ENCODE results near the gene ZBBX. TPM values are rescaled to one million over a fixed set of nuclear protein-coding genes. Genes with fewer than 3 reads are reported as not detected.

Gene ZBBX
- total RNA-seq, 1 experiment from 2014 or later = not detected

- H4K20me1 ChIP-seq (ENCODE audit: low read length) = no peaks in the 10 kb centered on the region
- DNase-seq = no peak
- H3K4me2 ChIP-seq (ENCODE audit: low read length) = no peak overlapping the region
- H3K27me3 ChIP-seq (ENCODE audit: low read length) = 0 out of 2 replicates have a peak, but pooled peaks cover 3% of the 10 kb centered on the region
- intact Hi-C loops (cut with micrococcal nuclease) = no loop called here
- H3K9me3 ChIP-seq (ENCODE audit: low read length) = no peaks in the 10 kb centered on the region
- H2AFZ ChIP-seq (ENCODE audit: low read length) = no peak overlapping the region
- H3K9me2 ChIP-seq (replicated peaks; ENCODE audit: low read length) = no peaks in the 10 kb centered on the region
- no TSS peak for BruUV-seq (replicated peaks)
- no peak overlapping the region for H3K4me3 ChIP-seq (ENCODE audit: low read length)
- POLR2A ChIA-PET (ENCODE audit: unreplicated experiment) = no interaction called here
- H3K4me1 ChIP-seq (ENCODE audit: insufficient read depth, low read length) = no peaks in the 10 kb centered on the region
- H3K79me2 ChIP-seq (ENCODE audit: low read length) = no peaks in the 10 kb centered on the region
- H3F3A ChIP-seq (ENCODE audit: low read length, unreplicated experiment) = no peaks in the 10 kb centered on the region
- TF ChIP-seq CTCF (conservative IDR thresholded peaks at IDR 0.05; ENCODE audit: low read depth, low read length) (no peak), EZH2phosphoT487 (IDR thresholded peaks at IDR 0.05; ENCODE audit: borderline replicate concordance, low read length) (no peak), EZH2 (IDR thresholded peaks at IDR 0.05; ENCODE audit: low read length, unreplicated experiment) (no peak)
- no peaks in the 10 kb centered on the region for H3K36me3 ChIP-seq (ENCODE audit: low read depth, low read length)
- no peak overlapping the region for H3K9ac ChIP-seq (ENCODE audit: low read length)
- no peak overlapping the region for H3K27ac ChIP-seq (ENCODE audit: low read length)
- CTCF ChIA-PET = no interaction called here
- no peak for ATAC-seq
Measured at GRCh38 chr3:167251678-167252077, 128.4 kb downstream of the ZBBX start.

GRCh38 chr3:167246252-167246651 is 133.8 kb downstream of the ZBBX start:
- POLR2A ChIA-PET (ENCODE audit: unreplicated experiment) = no interaction called here
- no peak overlapping the region for H3K4me3 ChIP-seq (ENCODE audit: low read length)
- CTCF ChIA-PET = no interaction called here
- H3K9me2 ChIP-seq (replicated peaks; ENCODE audit: low read length) = no peaks in the 10 kb centered on the region
- no peaks in the 10 kb centered on the region for H3K36me3 ChIP-seq (ENCODE audit: low read depth, low read length)
- H4K20me1 ChIP-seq (ENCODE audit: low read length) = no peaks in the 10 kb centered on the region
- H3K27me3 ChIP-seq (ENCODE audit: low read length) = no peaks in the 10 kb centered on the region
- H3K9ac ChIP-seq (ENCODE audit: low read length) = no peak overlapping the region
- H3K79me2 ChIP-seq (ENCODE audit: low read length) = no peaks in the 10 kb centered on the region
- H3F3A ChIP-seq (ENCODE audit: low read length, unreplicated experiment) = no peaks in the 10 kb centered on the region
- H3K9me3 ChIP-seq (ENCODE audit: low read length) = no peaks in the 10 kb centered on the region
- H3K27ac ChIP-seq (ENCODE audit: low read length) = no peak overlapping the region
- DNase-seq (no peak), ATAC-seq (no peak)
- no peak overlapping the region for H2AFZ ChIP-seq (ENCODE audit: low read length)
- no TSS peak for BruUV-seq (replicated peaks)
- intact Hi-C loops (cut with micrococcal nuclease) = loop anchor here (10.0 kb wide), 1 partner anchor 99 kb away; no protein-coding TSS in a partner anchor
- no peak for TF ChIP-seq CTCF (conservative IDR thresholded peaks at IDR 0.05; ENCODE audit: low read depth, low read length)
- TF ChIP-seq EZH2phosphoT487 (IDR thresholded peaks at IDR 0.05; ENCODE audit: borderline replicate concordance, low read length) = no peak
- no peak for TF ChIP-seq EZH2 (IDR thresholded peaks at IDR 0.05; ENCODE audit: low read length, unreplicated experiment)
- H3K4me1 ChIP-seq (ENCODE audit: insufficient read depth, low read length) = no peaks in the 10 kb centered on the region
- H3K4me2 ChIP-seq (ENCODE audit: low read length) = no peak overlapping the region

- CTCF ChIA-PET = no interaction called here
- intact Hi-C loops (cut with micrococcal nuclease) = loop anchor here (10.0 kb wide), 1 partner anchor 104 kb away; no protein-coding TSS in a partner anchor
- POLR2A ChIA-PET (ENCODE audit: unreplicated experiment) = no interaction called here
Measured at GRCh38 chr3:167241048-167241845, 138.8 kb downstream of the ZBBX start.

More at GRCh38 chr3:167241048-167241845, 138.8 kb downstream of the ZBBX start:
- Histone ChIP-seq H4K20me1 (ENCODE audit: low read length) (no peaks in the 10 kb centered on the region), H3K36me3 (ENCODE audit: low read depth, low read length) (no peaks in the 10 kb centered on the region), H3K9me2 (replicated peaks; ENCODE audit: low read length) (no peaks in the 10 kb centered on the region), H3F3A (ENCODE audit: low read length, unreplicated experiment) (no peaks in the 10 kb centered on the region), H2AFZ (ENCODE audit: low read length) (no peak overlapping the region), H3K4me1 (ENCODE audit: insufficient read depth, low read length) (no peaks in the 10 kb centered on the region), H3K79me2 (ENCODE audit: low read length) (no peaks in the 10 kb centered on the region), H3K4me3 (ENCODE audit: low read length) (no peak overlapping the region), H3K4me2 (ENCODE audit: low read length) (no peak overlapping the region), H3K27me3 (ENCODE audit: low read length) (no peaks in the 10 kb centered on the region), H3K9me3 (ENCODE audit: low read length) (no peaks in the 10 kb centered on the region), H3K9ac (ENCODE audit: low read length) (no peak overlapping the region), H3K27ac (ENCODE audit: low read length) (no peak overlapping the region)
- ATAC-seq (peak; percentile 67), DNase-seq (no peak)
- TF ChIP-seq EZH2 (IDR thresholded peaks at IDR 0.05; ENCODE audit: low read length, unreplicated experiment) (no peak), EZH2phosphoT487 (IDR thresholded peaks at IDR 0.05; ENCODE audit: borderline replicate concordance, low read length) (no peak), CTCF (conservative IDR thresholded peaks at IDR 0.05; ENCODE audit: low read depth, low read length) (no peak)
- BruUV-seq (replicated peaks) = no TSS peak

Data from PC-3 (cell line).